ENCODE measurements around the gene ATP2C2.

Gene ATP2C2

GRCh38 chr16:84462296-84463210 is 94.2 kb downstream of the ATP2C2 start:
- TF ChIP-seq, protein P1, sequence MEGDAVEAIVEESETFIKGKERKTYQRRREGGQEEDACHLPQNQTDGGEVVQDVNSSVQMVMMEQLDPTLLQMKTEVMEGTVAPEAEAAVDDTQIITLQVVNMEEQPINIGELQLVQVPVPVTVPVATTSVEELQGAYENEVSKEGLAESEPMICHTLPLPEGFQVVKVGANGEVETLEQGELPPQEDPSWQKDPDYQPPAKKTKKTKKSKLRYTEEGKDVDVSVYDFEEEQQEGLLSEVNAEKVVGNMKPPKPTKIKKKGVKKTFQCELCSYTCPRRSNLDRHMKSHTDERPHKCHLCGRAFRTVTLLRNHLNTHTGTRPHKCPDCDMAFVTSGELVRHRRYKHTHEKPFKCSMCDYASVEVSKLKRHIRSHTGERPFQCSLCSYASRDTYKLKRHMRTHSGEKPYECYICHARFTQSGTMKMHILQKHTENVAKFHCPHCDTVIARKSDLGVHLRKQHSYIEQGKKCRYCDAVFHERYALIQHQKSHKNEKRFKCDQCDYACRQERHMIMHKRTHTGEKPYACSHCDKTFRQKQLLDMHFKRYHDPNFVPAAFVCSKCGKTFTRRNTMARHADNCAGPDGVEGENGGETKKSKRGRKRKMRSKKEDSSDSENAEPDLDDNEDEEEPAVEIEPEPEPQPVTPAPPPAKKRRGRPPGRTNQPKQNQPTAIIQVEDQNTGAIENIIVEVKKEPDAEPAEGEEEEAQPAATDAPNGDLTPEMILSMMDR (IDR thresholded peaks at IDR 0.05): no peak

- TF ChIP-seq, protein P1 (IDR thresholded peaks at IDR 0.05): no peak
These were observed 94.9 kb downstream of the ATP2C2 start for GRCh38 chr16:84463221-84463620.

DNA sequence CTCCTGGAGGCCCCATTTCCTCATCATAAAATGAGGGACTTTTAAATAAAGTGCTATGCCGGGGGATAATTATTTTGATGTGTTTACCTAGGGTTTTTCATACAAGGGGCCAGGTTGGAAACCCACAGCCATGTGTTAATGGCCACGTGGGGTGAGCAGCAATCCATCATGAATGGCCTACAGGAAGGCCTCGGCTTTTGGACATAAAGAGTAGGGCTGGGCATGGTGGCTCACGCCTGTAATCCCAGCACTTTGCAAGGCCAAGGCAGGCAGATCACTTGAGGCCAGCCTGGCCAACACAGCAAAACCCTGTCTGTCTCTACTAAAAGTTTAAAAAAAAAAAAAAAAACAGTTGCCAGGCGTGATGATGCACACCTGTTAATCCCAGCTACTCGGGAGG is 95.8 kb downstream of the ATP2C2 start:
- TF ChIP-seq, protein P1 (IDR thresholded peaks at IDR 0.05): no peak

DNA sequence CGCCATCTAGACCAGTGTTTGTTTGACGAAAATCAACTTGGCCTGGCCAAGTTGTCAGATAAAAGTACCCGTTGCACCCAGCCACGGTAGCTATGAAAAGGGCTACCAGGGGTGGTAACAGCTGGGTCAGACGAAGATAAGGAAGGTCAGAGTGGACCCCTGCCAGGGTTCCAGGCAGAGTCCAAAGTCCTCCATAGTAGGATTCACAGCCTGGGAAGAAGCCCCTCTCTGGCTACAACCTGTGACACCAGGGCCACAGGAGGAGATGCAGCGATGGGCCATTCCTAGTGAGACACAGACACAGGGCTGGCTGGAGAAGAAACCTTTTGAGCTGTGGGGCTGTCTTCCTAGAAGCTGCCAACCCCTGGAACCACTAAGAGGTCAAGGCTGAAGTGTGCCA is 96.8 kb downstream of the ATP2C2 start:
- TF ChIP-seq, protein P1 (IDR thresholded peaks at IDR 0.05): no peak

GRCh38 chr16:84466692-84467091 is 98.4 kb downstream of the ATP2C2 start:
- TF ChIP-seq, protein P1 (IDR thresholded peaks at IDR 0.05): no peak

DNA sequence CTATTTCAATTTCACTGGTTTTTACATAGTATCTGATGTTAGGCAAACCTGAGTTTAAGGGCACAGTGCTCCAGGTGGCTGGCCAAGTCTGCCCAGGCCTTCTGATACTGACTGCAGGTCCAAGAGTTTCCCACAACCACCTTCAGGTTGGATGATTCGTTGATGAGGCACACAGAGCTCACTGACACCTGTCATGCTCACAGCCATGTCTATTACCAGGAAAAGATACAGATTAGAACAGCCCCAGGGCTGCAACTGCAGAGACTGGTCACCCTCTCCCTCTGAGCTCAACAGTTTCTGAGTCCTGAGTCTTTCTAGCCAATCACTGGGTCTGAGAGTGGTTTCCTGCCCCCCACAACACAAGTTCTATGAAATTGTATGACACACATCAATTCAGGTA is 98.9 kb downstream of the ATP2C2 start:
- TF ChIP-seq, protein P1 (IDR thresholded peaks at IDR 0.05): no peak

DNA sequence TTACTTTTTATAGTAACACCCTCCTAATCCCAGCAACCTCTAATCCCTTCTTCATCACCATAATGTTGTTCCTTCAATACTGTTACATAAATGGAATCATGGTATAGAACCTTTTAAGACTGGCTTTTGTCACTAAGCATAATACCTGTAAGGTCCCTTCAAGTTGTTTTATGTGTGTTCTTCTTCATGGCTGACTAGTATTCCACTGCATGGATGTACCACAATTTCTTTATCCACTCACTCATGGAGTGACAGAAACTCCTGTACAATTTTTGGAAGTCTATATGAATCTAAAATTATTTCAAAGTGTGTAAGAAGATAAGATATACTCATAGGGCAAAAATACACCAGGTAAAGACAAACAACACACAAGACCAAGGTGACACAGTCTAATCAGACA is 99.4 kb downstream of the ATP2C2 start:
- TF ChIP-seq, protein P1 (IDR thresholded peaks at IDR 0.05): no peak
